SK-MEL-5 (cell line): ENCODE data around the gene UNC119. TPM values are rescaled to one million over a fixed set of nuclear protein-coding genes. Genes with fewer than 3 reads are reported as not detected.
"Not testable (repeated sequence)": the region's sequence is repeated elsewhere in the genome, so short reads cannot be mapped to it uniquely, and the experiment has no call there.

ENCODE experiments used
- DNase-seq: peaks from one replicate; pipeline ENCODE4 v3.0.0-alpha.2; 2016; ENCODE audit warnings: low read depth, low spot score
- in situ Hi-C: cut with HindIII; loops from 2 replicates; pipeline ENCODE4 v1.10.0; 2016; ENCODE audit warnings: low sequenced_read_pairs, high pct_unique_total_duplicates, low pct_unique_long_range_greater_than_20kb
- polyA plus RNA-seq, 2 experiments: library from polyadenylated mRNA; depleted of rRNA; stranded (reverse); fragments of >200 nt; gene quantifications; 2 replicates each; pipeline ENCODE4 v1.2.3, GENCODE V29; 2015
- total RNA-seq: library from RNA; depleted of rRNA; stranded (reverse); fragments of >200 nt; shearing (Covaris generic); gene quantifications from 2 replicates; pipeline ENCODE4 v1.2.3, GENCODE V29; 2014; rRNA removed

UNC119 gene
- total RNA-seq, result 38.8 and 45.0 TPM in 2 replicates
- 42.5 and 46.1 TPM in 2 replicates for polyA plus RNA-seq (2015; cell fraction: cytosol; rRNA removed)
- polyA plus RNA-seq (2015; cell fraction: nucleus; rRNA removed), result 161 and 170 TPM in 2 replicates

- in situ Hi-C loops, result no loop called here
- DNase-seq, result peak; percentile 67
Observed at GRCh38 chr17:28552176-28552999, at the start of gene UNC119. Gene UNC119 (minus strand): TSS chr17:28552624. CDS start chr17:28552557, 67 bp downstream.

GRCh38 chr17:28599311-28600184 lies 47.1 kb upstream of the UNC119 start:
- DNase-seq, result peak; percentile 75
- in situ Hi-C loops, result no loop called here

- DNase-seq, result peak; percentile 93
- in situ Hi-C loops, result no loop called here
Observed at GRCh38 chr17:28598799-28599310, 46.4 kb upstream of the UNC119 start, which contains the start of gene SPAG5. Gene SPAG5 (minus strand): TSS chr17:28599025. CDS start chr17:28598946, 79 bp downstream.

GRCh38 chr17:28598389-28598788 lies 46.0 kb upstream of the UNC119 start:
- DNase-seq, result no peak
- in situ Hi-C loops, result no loop called here

- in situ Hi-C loops, result no loop called here
Observed at GRCh38 chr17:28597606-28598383, 45.4 kb upstream of the UNC119 start.

GRCh38 chr17:28592260-28592659 lies 39.8 kb upstream of the UNC119 start:
- DNase-seq, result no peak
- in situ Hi-C loops, result no loop called here

More at GRCh38 chr17:28597606-28598383, 45.4 kb upstream of the UNC119 start:
- no peak for DNase-seq

GRCh38 chr17:28585851-28586250 lies 33.4 kb upstream of the UNC119 start:
- DNase-seq, result no peak
- in situ Hi-C loops, result no loop called here

- in situ Hi-C loops, result no loop called here
- no peak for DNase-seq
Observed at GRCh38 chr17:28584434-28584833, 32.0 kb upstream of the UNC119 start.

GRCh38 chr17:28582513-28582912 lies 30.1 kb upstream of the UNC119 start:
- no peak for DNase-seq
- in situ Hi-C loops, result no loop called here

GRCh38 chr17:28580959-28581358 lies 28.5 kb upstream of the UNC119 start:
- in situ Hi-C loops, result no loop called here
- no peak for DNase-seq

- in situ Hi-C loops, result no loop called here
- DNase-seq, result no peak
Observed at GRCh38 chr17:28579526-28579925, 27.1 kb upstream of the UNC119 start.

GRCh38 chr17:28578246-28579195 lies 26.1 kb upstream of the UNC119 start:
- in situ Hi-C loops, result no loop called here
- DNase-seq, result no peak

- no peak for DNase-seq
- in situ Hi-C loops, result no loop called here
Observed at GRCh38 chr17:28577466-28577824, 25.0 kb upstream of the UNC119 start.

- peak; percentile 75 for DNase-seq
- in situ Hi-C loops, result no loop called here
Observed at GRCh38 chr17:28576758-28577465, 24.5 kb upstream of the UNC119 start, which contains the start of gene ALDOC. Gene ALDOC (minus strand): TSS chr17:28576895. CDS start chr17:28575532, 1,363 bp downstream.

- DNase-seq, in situ Hi-C loops: not testable (repeated sequence)
Observed at GRCh38 chr17:28576016-28576415, 23.6 kb upstream of the UNC119 start.
